H9 (cell line): Measurements from ENCODE around the gene UBE2G1. TPM values are rescaled to one million over a fixed set of nuclear protein-coding genes. Genes with fewer than 3 reads are reported as not detected.

ENCODE experiments used
- DNase-seq: peaks from one replicate; pipeline ENCODE4 v3.0.0-alpha.2; 2017
- H2AFZ ChIP-seq: one replicate; pipeline ENCODE4 v1.6.1; 2013; ENCODE audit warnings: mild to moderate bottlenecking, low read length, control low read depth, moderate library complexity
- H2AK5ac ChIP-seq: 2 replicates; pipeline ENCODE4 v1.6.1; 2013; ENCODE audit warnings: low read length, control low read depth, mixed read lengths; ENCODE audit not compliant: insufficient read length
- H2BK120ac ChIP-seq: one replicate; pipeline ENCODE4 v1.6.1; 2013; ENCODE audit warnings: low read depth, mild to moderate bottlenecking, low read length, control low read depth, inconsistent platforms; ENCODE audit not compliant: poor library complexity, severe bottlenecking
- H2BK12ac ChIP-seq: 2 replicates; pipeline ENCODE4 v1.6.1; 2013; ENCODE audit warnings: low read length, control low read depth, mixed read lengths, low read depth; ENCODE audit not compliant: insufficient read length
- H2BK15ac ChIP-seq: 2 replicates; pipeline ENCODE4 v1.6.1; 2013; ENCODE audit warnings: low read depth, low read length, control low read depth
- H2BK20ac ChIP-seq: one replicate; pipeline ENCODE4 v1.6.1; 2013; ENCODE audit warnings: low read depth, mild to moderate bottlenecking, low read length, control low read depth, inconsistent platforms; ENCODE audit not compliant: poor library complexity, severe bottlenecking
- H2BK5ac ChIP-seq: 2 replicates; pipeline ENCODE4 v1.6.1; 2013; ENCODE audit warnings: low read length, control low read depth, mixed read lengths; ENCODE audit not compliant: insufficient read length
- H3K14ac ChIP-seq: 2 replicates; pipeline ENCODE4 v1.6.1; 2013; ENCODE audit warnings: low read length, control low read depth; ENCODE audit not compliant: insufficient read depth
- H3K18ac ChIP-seq: 2 replicates; pipeline ENCODE4 v1.6.1; 2013; ENCODE audit warnings: low read depth, mild to moderate bottlenecking, mixed read lengths, low read length, control low read depth; ENCODE audit not compliant: insufficient read length
- H3K23ac ChIP-seq: 2 replicates; pipeline ENCODE4 v1.6.1; 2013; ENCODE audit warnings: low read length, control low read depth, mixed read lengths, low read depth; ENCODE audit not compliant: insufficient read length
- H3K23me2 ChIP-seq: 2 replicates; pipeline ENCODE4 v1.6.1; 2013; ENCODE audit warnings: low read depth, mild to moderate bottlenecking, mixed read lengths, low read length, control low read depth; ENCODE audit not compliant: insufficient read length, poor library complexity, severe bottlenecking
- H3K27ac ChIP-seq: 2 replicates; pipeline ENCODE4 v1.5.1; 2013; ENCODE audit warnings: low read length, control low read depth, mixed read lengths, low read depth; ENCODE audit not compliant: insufficient read length
- H3K27me3 ChIP-seq: 2 replicates; pipeline ENCODE4 v1.6.1; 2013; ENCODE audit warnings: low read length, control low read depth, inconsistent platforms; ENCODE audit not compliant: insufficient read depth
- H3K4ac ChIP-seq: 2 replicates; pipeline ENCODE4 v1.6.1; 2013; ENCODE audit warnings: low read depth, mild to moderate bottlenecking, control low read depth, inconsistent platforms, low read length, moderate library complexity
- H3K4me1 ChIP-seq: 2 replicates; pipeline ENCODE4 v1.6.1; 2013; ENCODE audit warnings: low read length, control low read depth, inconsistent platforms; ENCODE audit not compliant: insufficient read depth
- H3K4me2 ChIP-seq: 2 replicates; pipeline ENCODE4 v1.6.1; 2013; ENCODE audit warnings: low read length, control low read depth, mixed read lengths; ENCODE audit not compliant: insufficient read length, insufficient read depth
- H3K56ac ChIP-seq: 2 replicates; pipeline ENCODE4 v1.6.1; 2013; ENCODE audit warnings: low read depth, mild to moderate bottlenecking, mixed read lengths, low read length, control low read depth; ENCODE audit not compliant: insufficient read length
- H3K79me1 ChIP-seq: 2 replicates; pipeline ENCODE4 v1.6.1; 2013; ENCODE audit warnings: low read depth, mild to moderate bottlenecking, moderate library complexity, low read length, control low read depth, inconsistent platforms; ENCODE audit not compliant: insufficient read depth, poor library complexity, severe bottlenecking
- H3K79me2 ChIP-seq: 2 replicates; pipeline ENCODE4 v1.6.1; 2013; ENCODE audit warnings: low read length, control low read depth, inconsistent platforms; ENCODE audit not compliant: insufficient read depth
- H3K9ac ChIP-seq: 2 replicates; pipeline ENCODE4 v1.6.1; 2013; ENCODE audit warnings: low read length, control low read depth, mixed read lengths; ENCODE audit not compliant: insufficient read length; ENCODE audit errors: extremely low read depth
- H3K9me3 ChIP-seq: one replicate; pipeline ENCODE4 v1.6.1; 2013; ENCODE audit warnings: low read depth, low read length, inconsistent platforms; ENCODE audit not compliant: control insufficient read depth
- H3T11ph ChIP-seq: one replicate; pipeline ENCODE4 v1.6.1; 2013; ENCODE audit warnings: mild to moderate bottlenecking, low read length, control low read depth, inconsistent platforms
- H4K20me1 ChIP-seq: one replicate; pipeline ENCODE4 v1.6.1; 2013; ENCODE audit not compliant: control insufficient read depth, insufficient read length, insufficient read depth
- H4K5ac ChIP-seq: 2 replicates; pipeline ENCODE4 v1.6.1; 2013; ENCODE audit warnings: low read depth, mild to moderate bottlenecking, mixed read lengths, low read length, control low read depth; ENCODE audit not compliant: insufficient read length
- H4K8ac ChIP-seq: replicated peaks from 2 replicates; pipeline ENCODE4 v1.6.1; 2013; ENCODE audit warnings: low read length, control low read depth, mixed read lengths, low read depth; ENCODE audit not compliant: insufficient read length
- H4K91ac ChIP-seq: 2 replicates; pipeline ENCODE4 v1.6.1; 2013; ENCODE audit warnings: low read depth, mild to moderate bottlenecking, moderate library complexity, mixed read lengths, low read length, control low read depth; ENCODE audit not compliant: insufficient read length
- H3K27ac Mint-ChIP-seq, 3 experiments: 2 replicates in 2 of 3; 3 replicates in 1 of 3; pipeline ENCODE4 v1.8.0; 2020 to 2021; ENCODE audit warnings: mixed read lengths in 3 of 3, mild to moderate bottlenecking in 1 of 3, moderate library complexity in 1 of 3
- H3K27me3 Mint-ChIP-seq: 2 replicates; pipeline ENCODE4 v1.8.0; 2021; ENCODE audit warnings: low read depth, mild to moderate bottlenecking, moderate library complexity, mixed read lengths
- H3K36me3 Mint-ChIP-seq, 3 experiments: 2 replicates in 2 of 3; 3 replicates in 1 of 3; pipeline ENCODE4 v1.8.0; 2020 to 2021; ENCODE audit warnings: low read depth in 3 of 3, mixed read lengths in 3 of 3; ENCODE audit not compliant: insufficient read depth in 1 of 3
- H3K4me1 Mint-ChIP-seq, 2 experiments: 2 replicates each; pipeline ENCODE4 v1.8.0; 2020; ENCODE audit warnings: mixed read lengths in 2 of 2
- H3K4me3 Mint-ChIP-seq, 2 experiments: 2 replicates in 1 of 2; 3 replicates in 1 of 2; pipeline ENCODE4 v1.8.0; 2020 to 2021; ENCODE audit warnings: mild to moderate bottlenecking in 2 of 2, mixed read lengths in 2 of 2, moderate library complexity in 1 of 2
- H3K9me3 Mint-ChIP-seq, 2 experiments: 2 replicates in 1 of 2; 3 replicates in 1 of 2; pipeline ENCODE4 v1.8.0; 2020; ENCODE audit warnings: mild to moderate bottlenecking in 2 of 2, mixed read lengths in 2 of 2, moderate library complexity in 1 of 2
- CTCF ChIP-seq: fragments of 200-600 bp; sonication (generic); conservative IDR thresholded peaks from 3 replicates; pipeline ENCODE4 v1.8.0; 2021; ENCODE audit warnings: antibody characterized with exemption, mild to moderate bottlenecking
- WGBS: extraction: QIAGEN DNeasy Blood & Tissue Kit; methylation state at CpG from one replicate; pipeline ENCODE4 v1.1.7; 2013; ENCODE audit warnings: missing lambda C conversion rate, low lambda C conversion rate, mixed read lengths; ENCODE audit not compliant: insufficient read length; ENCODE audit errors: extremely low coverage; 5-methylcytosine and 5-hydroxymethylcytosine counted together
- total RNA-seq: library from RNA; stranded (reverse); gene quantifications from 2 replicates; pipeline ENCODE4 v1.2.1, GENCODE V29; 2021

Gene UBE2G1
- total RNA-seq, 1 experiment from 2014 or later, result 188 TPM

- no peak overlapping the region; the same call in 1 of the 2 replicates for H3K14ac ChIP-seq
- TF ChIP-seq CTCF, result no peak
- H4K5ac ChIP-seq, result no peak overlapping the region
- H3K27me3 ChIP-seq, result no peaks in the 10 kb centered on the region
- Mint-ChIP-seq H3K27ac (no peak overlapping the region; a peak in 2 of 7 replicates), H3K4me3 (peak overlapping the region; percentile 81 to 87), H3K36me3 (peaks cover 19 to 33% (median 27%) of the 10 kb centered on the region in 3 experiments), H3K27me3 (no peaks in the 10 kb centered on the region), H3K4me1 (peaks cover 34 to 38% of the 10 kb centered on the region in 2 experiments), H3K9me3 (peaks cover 9 to 16% of the 10 kb centered on the region in 2 experiments)
- peaks cover 22% of the 10 kb centered on the region; the same call in 1 of the 2 replicates for H3K79me2 ChIP-seq
- no peak overlapping the region for H2BK120ac ChIP-seq
- no peak for DNase-seq
- H2BK20ac ChIP-seq, result no peak overlapping the region
- H3K4ac ChIP-seq, result no peak overlapping the region
- no peak overlapping the region for H2AK5ac ChIP-seq
- H4K20me1 ChIP-seq, result no peaks in the 10 kb centered on the region
- peak overlapping the region; percentile 96 for H3K4me2 ChIP-seq
- H3K9ac ChIP-seq, result peak overlapping the region; percentile 88
- no peak overlapping the region for H4K91ac ChIP-seq
- H3K9me3 ChIP-seq, result no peaks in the 10 kb centered on the region
- H3K4me1 ChIP-seq, result no peaks in the 10 kb centered on the region; the same call in 1 of the 2 replicates
- no CpG with 5 or more reads among the region's 8 CpGs for WGBS
- no peak overlapping the region for H3K18ac ChIP-seq
- peaks cover 6% of the 10 kb centered on the region for H3K79me1 ChIP-seq
- H3T11ph ChIP-seq, result no peak overlapping the region
- peak overlapping the region; percentile 19 for H3K23ac ChIP-seq
- H2BK15ac ChIP-seq, result no peak overlapping the region
- H2BK12ac ChIP-seq, result no peak overlapping the region
- no peak overlapping the region for H2BK5ac ChIP-seq
- no peak overlapping the region for H4K8ac ChIP-seq
- no peak overlapping the region for H3K27ac ChIP-seq
- H2AFZ ChIP-seq, result no peak overlapping the region
- H3K56ac ChIP-seq, result no peak overlapping the region
- H3K23me2 ChIP-seq, result peaks cover 10% of the 10 kb centered on the region
Observed at GRCh38 chr17:4262703-4263102, 103.8 kb downstream of the UBE2G1 start.
